Mononuclear cell (primary cell): ENCODE data around the gene HS3ST5. TPM values are rescaled to one million over a fixed set of nuclear protein-coding genes. Genes with fewer than 3 reads are reported as not detected.
"Not testable (repeated sequence)": the region's sequence is repeated elsewhere in the genome, so short reads cannot be mapped to it uniquely, and the experiment has no call there.

Experiments
- H3K27me3 ChIP-seq: 2 replicates; pipeline ENCODE4 v1.6.0; 2011; ENCODE audit warnings: low read length, control low read depth; ENCODE audit not compliant: insufficient read depth
- H3K4me1 ChIP-seq: 2 replicates; pipeline ENCODE4 v1.5.1; 2011; ENCODE audit warnings: mild to moderate bottlenecking, low read length, control low read depth; ENCODE audit not compliant: insufficient read depth
- H3K4me3 ChIP-seq: 2 replicates; pipeline ENCODE4 v1.5.1; 2011; ENCODE audit warnings: mild to moderate bottlenecking, low read length, moderate library complexity
- H3K9me3 ChIP-seq: 2 replicates; pipeline ENCODE4 v1.5.1; 2011; ENCODE audit warnings: low read depth, mild to moderate bottlenecking, control low read depth, low read length
- total RNA-seq: library from RNA; depleted of rRNA; stranded (reverse); fragments of >200 nt; gene quantifications from one replicate; pipeline ENCODE4 v1.2.3, GENCODE V29; 2012

The HS3ST5 gene
- total RNA-seq, 1 donor, result not detected

DNA sequence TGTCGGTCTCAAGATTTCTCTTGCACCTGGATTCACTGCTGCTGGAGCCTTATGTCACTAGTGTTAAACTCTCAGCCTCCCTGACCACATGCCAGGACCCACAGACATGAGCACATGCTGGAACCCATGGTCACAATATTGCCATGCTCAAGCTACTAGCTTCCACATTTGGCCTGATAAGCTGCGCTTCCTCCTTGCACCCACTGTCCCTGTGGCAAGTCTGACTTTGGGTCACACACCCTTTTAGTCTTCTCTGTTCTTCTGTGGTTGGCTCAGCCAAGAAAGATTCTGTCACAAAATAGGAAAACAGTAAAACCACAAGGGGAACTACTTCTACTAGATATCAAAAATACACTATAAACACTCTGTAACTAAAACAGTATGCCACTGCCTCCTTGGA lies 303.0 kb downstream of the HS3ST5 start:
- no peaks in the 10 kb centered on the region for H3K27me3 ChIP-seq
- H3K9me3 ChIP-seq, result no peaks in the 10 kb centered on the region
- no peak overlapping the region for H3K4me3 ChIP-seq
- no peaks in the 10 kb centered on the region for H3K4me1 ChIP-seq

DNA sequence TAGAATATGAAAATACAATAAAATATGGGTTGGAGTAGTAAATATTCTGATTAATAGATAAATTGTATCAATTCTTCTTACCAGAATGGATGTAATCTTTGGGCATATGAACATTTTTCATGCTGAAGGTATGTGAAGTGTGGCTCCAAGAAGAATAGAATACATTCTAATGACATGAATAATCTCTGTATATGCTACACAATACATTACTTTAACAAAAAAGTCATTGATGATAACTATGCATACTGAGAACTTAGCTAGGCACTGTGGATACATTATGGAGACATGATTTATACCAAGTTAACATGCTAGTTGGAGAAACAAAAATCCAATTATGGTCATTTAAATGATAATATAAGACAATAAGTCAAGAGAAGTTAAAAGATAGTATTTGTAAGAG lies 309.2 kb downstream of the HS3ST5 start:
- no peaks in the 10 kb centered on the region for H3K27me3 ChIP-seq
- H3K9me3 ChIP-seq, result no peaks in the 10 kb centered on the region
- H3K4me1 ChIP-seq, result no peaks in the 10 kb centered on the region
- H3K4me3 ChIP-seq, result no peak overlapping the region

DNA sequence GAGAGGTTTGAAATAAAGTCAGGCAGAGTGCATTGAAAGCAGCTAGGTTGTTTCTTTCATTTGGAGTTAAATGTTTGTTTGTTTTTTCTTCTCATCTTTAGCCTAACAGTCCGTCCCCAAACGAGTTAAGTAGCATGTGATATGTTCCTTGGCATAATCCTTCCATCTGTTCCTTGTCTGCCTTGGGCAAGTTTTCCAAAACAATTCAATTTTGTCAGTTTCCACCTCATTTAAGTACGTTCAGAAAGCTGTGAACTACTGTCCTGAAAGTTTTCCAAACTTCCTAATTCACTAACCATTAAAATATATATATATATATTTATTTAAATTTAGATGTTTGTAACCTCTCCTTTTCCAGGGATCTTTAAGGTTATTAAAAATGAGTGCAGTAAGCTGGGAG lies 310.1 kb downstream of the HS3ST5 start:
- Histone ChIP-seq H3K27me3 (no peaks in the 10 kb centered on the region), H3K4me3 (no peak overlapping the region), H3K4me1 (no peaks in the 10 kb centered on the region), H3K9me3 (no peaks in the 10 kb centered on the region)

DNA sequence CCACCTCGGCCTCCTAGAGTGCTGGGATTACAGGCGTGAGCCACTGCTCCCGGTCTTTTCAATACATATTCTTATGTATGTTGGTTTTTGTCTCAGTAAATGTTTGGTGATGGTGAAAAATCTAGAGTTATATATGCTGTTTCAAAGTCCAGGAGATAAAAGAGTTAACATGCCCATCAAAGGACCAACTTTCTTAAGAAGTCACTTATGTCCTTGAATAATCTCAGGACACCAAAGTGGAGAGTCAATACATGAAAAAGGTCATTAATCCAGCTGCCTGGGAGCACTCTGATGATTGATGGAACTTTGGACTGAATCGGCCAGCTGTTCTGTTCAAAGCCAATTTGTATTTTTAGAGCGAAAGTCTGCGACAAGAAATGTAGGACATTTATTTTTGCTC lies 312.1 kb downstream of the HS3ST5 start:
- H3K4me1 ChIP-seq, result no peaks in the 10 kb centered on the region
- no peak overlapping the region for H3K4me3 ChIP-seq
- no peaks in the 10 kb centered on the region for H3K9me3 ChIP-seq

DNA sequence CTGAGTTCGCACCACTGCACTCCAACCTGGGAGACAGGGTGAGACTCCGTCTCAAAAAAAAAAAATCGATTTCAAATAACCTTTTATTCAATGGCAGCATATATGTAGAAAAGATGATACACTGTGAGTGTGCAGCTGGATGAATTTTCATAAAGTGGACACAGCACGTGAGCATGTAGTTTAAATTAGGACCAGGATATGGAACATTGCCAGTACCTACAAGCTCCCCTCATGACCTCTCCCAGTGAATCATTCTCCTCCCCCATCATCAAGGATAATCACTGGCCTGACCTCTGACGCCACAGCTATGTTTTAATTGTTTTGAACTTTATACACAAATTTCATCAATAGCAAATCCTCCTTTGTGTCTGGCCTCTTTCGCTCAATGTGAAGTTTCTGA lies 318.1 kb downstream of the HS3ST5 start:
- no peak overlapping the region for H3K4me3 ChIP-seq
- no peaks in the 10 kb centered on the region for H3K9me3 ChIP-seq
- H3K4me1 ChIP-seq, result no peaks in the 10 kb centered on the region
- H3K27me3 ChIP-seq, result no peaks in the 10 kb centered on the region

More for the DNA sequence above, 312.1 kb downstream of the HS3ST5 start:
- H3K27me3 ChIP-seq, result no peaks in the 10 kb centered on the region

DNA sequence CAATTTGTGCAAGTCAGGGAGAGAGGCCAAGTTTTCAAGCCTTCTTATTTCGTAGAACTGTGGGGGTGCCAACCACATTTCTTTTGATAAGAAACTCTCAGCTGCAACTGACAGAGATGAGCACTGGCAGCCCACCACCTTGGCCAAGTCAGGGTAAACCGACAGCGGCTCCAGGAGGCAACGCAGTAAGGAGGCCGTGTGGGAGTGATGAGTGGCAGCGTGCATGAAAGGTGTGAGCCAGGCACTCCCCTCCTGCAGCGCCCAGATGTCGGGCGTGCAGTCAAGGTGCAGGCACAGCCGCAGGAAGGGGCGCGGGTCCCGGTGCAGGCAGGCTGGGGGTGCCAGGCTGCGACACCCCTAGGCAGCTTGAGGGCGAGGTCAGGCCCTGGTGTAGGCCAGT lies 322.6 kb downstream of the HS3ST5 start:
- Histone ChIP-seq H3K4me3 (no peak overlapping the region), H3K9me3 (no peaks in the 10 kb centered on the region), H3K27me3 (no peaks in the 10 kb centered on the region), H3K4me1 (no peaks in the 10 kb centered on the region)

DNA sequence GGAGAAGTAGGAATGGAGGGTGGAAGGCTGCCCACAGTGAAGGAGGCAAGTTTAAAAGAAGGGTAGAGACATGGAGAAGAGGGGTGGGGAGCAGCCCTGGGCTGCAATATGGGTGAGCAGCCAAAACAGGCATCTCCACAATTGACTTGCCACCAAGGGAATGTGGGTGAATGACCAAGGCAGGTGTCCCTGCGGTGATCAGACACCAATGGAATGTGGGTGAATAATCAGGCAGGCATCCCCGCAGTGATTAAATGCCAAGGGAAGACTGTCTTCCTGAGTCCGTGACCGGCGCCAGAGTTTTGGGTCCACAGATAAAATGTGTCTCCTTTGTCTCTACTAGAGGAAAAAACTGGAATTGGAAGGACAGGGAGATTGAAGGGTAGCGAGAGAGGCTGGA lies 325.7 kb downstream of the HS3ST5 start:
- not testable (repeated sequence) for H3K9me3 ChIP-seq, H3K4me3 ChIP-seq, H3K4me1 ChIP-seq, H3K27me3 ChIP-seq

DNA sequence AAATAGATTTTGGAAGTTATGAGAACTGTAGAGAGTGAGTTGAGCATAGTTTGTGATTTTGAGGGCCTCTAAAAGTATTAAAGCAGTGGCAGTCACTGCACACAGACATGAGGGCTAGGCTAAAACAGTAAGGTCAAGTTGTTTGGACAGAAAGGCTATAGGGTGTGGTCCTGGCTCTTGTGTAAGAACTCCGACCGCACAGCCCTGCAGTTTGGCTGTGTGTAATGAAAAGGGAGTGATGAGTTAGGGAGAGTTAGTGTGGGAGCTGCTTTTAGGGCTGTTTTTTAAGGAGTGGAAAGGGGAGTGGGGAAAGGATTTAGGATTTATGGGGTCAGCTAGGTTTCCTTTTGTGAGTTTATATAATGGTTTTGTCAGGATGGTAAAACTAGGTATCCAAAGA lies 328.7 kb downstream of the HS3ST5 start:
- not testable (repeated sequence) for H3K4me3 ChIP-seq, H3K27me3 ChIP-seq, H3K9me3 ChIP-seq, H3K4me1 ChIP-seq

DNA sequence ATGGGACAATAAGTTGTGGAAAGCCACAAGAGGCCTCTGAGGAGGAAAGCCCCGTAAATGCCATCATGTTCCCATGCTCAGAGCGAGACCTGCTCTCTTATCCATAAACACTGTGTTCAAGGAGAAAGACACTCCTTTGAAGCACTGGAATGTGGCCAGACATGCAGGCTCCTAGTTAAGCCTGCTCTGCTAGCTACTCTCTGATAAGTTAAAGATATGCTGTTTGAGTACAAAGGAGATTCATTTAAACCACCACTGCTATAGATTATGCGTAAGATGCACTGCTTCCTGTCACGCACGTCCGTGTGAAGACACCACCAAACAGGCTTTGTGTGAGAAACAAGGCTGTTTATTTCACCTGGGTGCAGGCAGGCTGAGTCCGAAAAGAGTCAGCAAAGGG lies 331.3 kb downstream of the HS3ST5 start:
- not testable (repeated sequence) for H3K4me1 ChIP-seq, H3K27me3 ChIP-seq, H3K4me3 ChIP-seq, H3K9me3 ChIP-seq

DNA sequence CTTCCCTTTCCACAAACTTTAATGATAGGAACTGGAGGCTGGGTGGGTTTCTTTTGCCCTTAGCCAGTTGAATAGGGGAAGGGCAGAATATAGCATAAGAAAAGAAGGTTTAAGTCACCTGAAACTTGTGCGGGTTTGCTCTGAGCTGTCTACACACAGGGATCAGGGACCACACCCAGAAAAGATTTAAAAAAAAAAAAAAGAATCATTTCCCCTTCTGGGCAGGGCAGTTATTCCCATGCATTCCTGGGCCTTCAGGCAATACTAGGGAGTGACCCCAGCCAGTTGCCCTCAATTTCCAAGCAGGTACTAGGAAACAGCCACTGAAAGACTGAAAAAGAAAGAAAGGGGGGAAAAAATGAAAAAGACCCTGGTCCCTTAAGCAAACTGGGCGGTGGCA lies 332.3 kb downstream of the HS3ST5 start:
- H3K27me3 ChIP-seq, result no peaks in the 10 kb centered on the region
- no peaks in the 10 kb centered on the region for H3K4me1 ChIP-seq
- H3K4me3 ChIP-seq, result no peak overlapping the region
- no peaks in the 10 kb centered on the region for H3K9me3 ChIP-seq

DNA sequence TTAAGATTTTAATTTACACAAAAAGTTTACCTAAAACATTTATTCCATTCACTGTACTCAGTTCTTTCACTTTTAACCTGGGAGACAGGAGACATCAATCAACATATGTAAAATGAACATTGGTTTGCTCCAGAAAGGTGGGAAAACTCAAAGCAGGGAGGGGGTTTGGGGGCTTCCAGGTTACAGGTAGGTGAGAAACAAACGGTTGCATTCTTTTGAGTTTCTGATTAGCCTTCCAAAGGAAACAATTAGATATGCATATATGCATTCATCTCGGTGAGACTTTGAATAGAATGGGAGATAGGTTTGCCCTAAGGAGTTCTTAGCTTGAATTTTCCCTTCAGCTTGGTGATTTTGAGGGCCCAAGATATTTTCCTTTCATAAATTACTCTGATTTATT lies 333.6 kb downstream of the HS3ST5 start:
- no peak overlapping the region for H3K4me3 ChIP-seq
- no peaks in the 10 kb centered on the region for H3K9me3 ChIP-seq
- H3K4me1 ChIP-seq, result no peaks in the 10 kb centered on the region
- H3K27me3 ChIP-seq, result no peaks in the 10 kb centered on the region

DNA sequence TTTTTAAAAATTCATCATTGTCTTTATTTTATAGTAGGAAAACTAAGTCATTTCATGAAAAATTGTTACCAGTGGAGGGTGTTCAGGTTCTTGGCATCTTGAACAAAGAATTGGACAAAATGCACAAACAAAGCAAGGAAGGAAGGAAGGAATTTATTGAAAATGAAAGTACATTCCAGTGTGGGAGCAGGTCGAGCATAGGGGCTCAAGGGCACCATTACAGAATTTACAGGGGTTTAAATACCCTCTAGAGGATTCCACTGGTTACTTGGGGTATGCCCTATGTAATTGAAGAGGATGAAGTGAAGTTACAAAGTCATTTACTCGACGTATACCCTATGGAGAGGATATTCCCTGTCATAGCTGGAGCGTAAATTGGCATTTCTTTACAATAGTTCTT lies 334.5 kb downstream of the HS3ST5 start:
- Histone ChIP-seq H3K4me3 (no peak overlapping the region), H3K27me3 (no peaks in the 10 kb centered on the region), H3K9me3 (no peaks in the 10 kb centered on the region), H3K4me1 (no peaks in the 10 kb centered on the region)

DNA sequence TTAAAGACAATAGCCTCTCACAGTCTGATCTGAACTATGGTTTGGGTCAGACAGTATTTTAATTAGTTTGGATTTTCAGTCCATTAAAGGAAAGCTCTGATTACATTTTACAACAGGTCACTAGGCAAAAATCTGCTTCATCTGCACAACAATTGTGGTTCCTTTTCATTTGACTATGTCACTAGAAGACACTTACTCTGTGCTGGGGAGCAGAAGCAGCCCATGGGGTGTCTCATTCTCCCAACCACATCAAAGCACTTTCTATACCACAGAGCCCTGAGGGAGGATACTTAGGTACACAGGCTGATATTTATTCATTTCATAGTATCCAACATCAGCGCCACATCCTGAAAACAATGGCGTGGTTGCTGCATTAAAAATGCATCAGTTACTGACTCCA lies 335.3 kb downstream of the HS3ST5 start:
- H3K4me3 ChIP-seq, result no peak overlapping the region
- no peaks in the 10 kb centered on the region for H3K9me3 ChIP-seq
- H3K27me3 ChIP-seq, result no peaks in the 10 kb centered on the region
- H3K4me1 ChIP-seq, result no peaks in the 10 kb centered on the region
